Neutrophil (primary cell): Measurements from ENCODE around the gene FGD3.

ENCODE experiments used
- H3K27ac ChIP-seq: fragments of 200-600 bp; sonication (generic); 2 replicates; pipeline ENCODE4 v1.5.1; 2016; ENCODE audit warnings: mild to moderate bottlenecking, moderate library complexity
- H3K27me3 ChIP-seq: fragments of 200-600 bp; sonication (generic); 2 replicates; pipeline ENCODE4 v1.6.0; 2016; ENCODE audit warnings: mild to moderate bottlenecking
- H3K36me3 ChIP-seq: fragments of 200-600 bp; sonication (generic); 2 replicates; pipeline ENCODE4 v1.5.1; 2017
- H3K4me1 ChIP-seq, 2 experiments: fragments of 200-600 bp in 1 of 2; sonication (generic) in 1 of 2; 1 replicate in 1 of 2; 2 replicates in 1 of 2; pipeline versions ENCODE4 v1.5.1 to v1.6.1; 2013 to 2016; ENCODE audit warnings: low read depth in 1 of 2, low read length in 1 of 2, mild to moderate bottlenecking in 1 of 2, moderate library complexity in 1 of 2; ENCODE audit not compliant: control insufficient read depth in 1 of 2, insufficient read depth in 1 of 2
- H3K4me3 ChIP-seq, 2 experiments: fragments of 200-600 bp in 1 of 2; sonication (generic) in 1 of 2; 1 replicate in 1 of 2; 2 replicates in 1 of 2; pipeline ENCODE4 v1.5.1; 2013 to 2016; ENCODE audit warnings: low read depth in 1 of 2, low read length in 1 of 2, mild to moderate bottlenecking in 1 of 2, moderate library complexity in 1 of 2
- H3K9me3 ChIP-seq: fragments of 200-600 bp; sonication (generic); 2 replicates; pipeline ENCODE4 v1.5.1; 2016
- CTCF ChIP-seq: fragments of 200-600 bp; sonication (generic); IDR thresholded peaks from 2 replicates; pipeline ENCODE4 v1.5.1; 2016; ENCODE audit warnings: antibody characterized with exemption

Gene FGD3

DNA sequence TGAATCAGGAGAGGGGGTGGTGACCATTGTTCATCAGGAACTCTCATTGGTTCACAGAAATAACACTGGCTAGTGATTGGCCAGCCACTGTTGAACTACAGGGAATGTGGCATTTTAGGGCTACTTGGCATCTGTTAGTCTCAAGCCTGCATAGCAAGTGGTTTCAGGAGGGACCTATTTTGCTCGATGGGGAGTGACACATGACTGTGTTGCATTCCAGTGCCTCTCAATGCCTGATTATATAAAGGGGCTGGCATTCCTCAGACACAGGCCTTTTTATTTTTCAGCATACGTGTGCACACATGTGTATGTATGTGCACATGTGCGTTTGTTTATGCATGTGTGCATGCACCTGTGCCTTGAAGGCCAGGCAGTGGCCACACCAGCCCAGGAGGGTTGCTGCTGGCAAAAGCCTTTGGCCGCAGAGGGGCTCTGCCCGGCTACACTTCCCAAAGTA is 23.2 kb downstream of the FGD3 start:
- Histone ChIP-seq H3K27ac (peak overlapping the region; percentile 63), H3K27me3 (no peaks in the 10 kb centered on the region), H3K9me3 (no peaks in the 10 kb centered on the region), H3K4me3 (no peak overlapping the region), H3K4me1 (peaks cover 92 to 93% of the 10 kb centered on the region in 2 experiments), H3K36me3 (peaks cover 57% of the 10 kb centered on the region)
- no peak for TF ChIP-seq CTCF

DNA sequence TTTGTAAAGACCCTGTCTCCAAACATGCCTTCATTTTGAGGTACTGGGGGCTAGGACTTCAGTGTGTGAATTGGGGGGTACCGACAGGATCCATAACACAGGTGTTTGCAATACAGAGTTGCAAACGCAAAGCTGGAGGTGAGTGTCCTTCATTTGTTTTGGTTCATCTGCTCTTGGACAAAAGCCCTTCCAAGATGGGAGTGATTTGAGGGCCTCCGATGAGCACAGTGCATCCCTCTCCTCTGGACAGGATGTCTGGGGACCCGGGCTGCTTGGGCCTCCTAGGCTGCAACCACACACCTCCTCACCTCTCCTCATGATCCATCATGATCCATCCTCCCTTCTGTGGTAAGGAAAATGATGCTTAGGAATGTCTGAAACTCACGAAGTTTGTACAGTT is 23.8 kb downstream of the FGD3 start:
- Histone ChIP-seq H3K36me3 (peaks cover 61% of the 10 kb centered on the region), H3K4me3 (no peak overlapping the region), H3K4me1 (peaks cover 87 to 92% of the 10 kb centered on the region in 2 experiments), H3K9me3 (no peaks in the 10 kb centered on the region), H3K27me3 (no peaks in the 10 kb centered on the region), H3K27ac (peak overlapping the region; percentile 63)
- no peak for TF ChIP-seq CTCF

- no peaks in the 10 kb centered on the region for H3K27me3 ChIP-seq
- H3K9me3 ChIP-seq = no peaks in the 10 kb centered on the region
- peak overlapping the region; percentile 81 for H3K27ac ChIP-seq
- TF ChIP-seq CTCF = no peak
- peaks cover 84 to 92% of the 10 kb centered on the region in 2 experiments for H3K4me1 ChIP-seq
- H3K4me3 ChIP-seq = peak overlapping the region in 1 of 2 experiments; percentile 38
- H3K36me3 ChIP-seq = peaks cover 61% of the 10 kb centered on the region
Measured at GRCh38 chr9:92971776-92972175, 24.5 kb downstream of the FGD3 start.

DNA sequence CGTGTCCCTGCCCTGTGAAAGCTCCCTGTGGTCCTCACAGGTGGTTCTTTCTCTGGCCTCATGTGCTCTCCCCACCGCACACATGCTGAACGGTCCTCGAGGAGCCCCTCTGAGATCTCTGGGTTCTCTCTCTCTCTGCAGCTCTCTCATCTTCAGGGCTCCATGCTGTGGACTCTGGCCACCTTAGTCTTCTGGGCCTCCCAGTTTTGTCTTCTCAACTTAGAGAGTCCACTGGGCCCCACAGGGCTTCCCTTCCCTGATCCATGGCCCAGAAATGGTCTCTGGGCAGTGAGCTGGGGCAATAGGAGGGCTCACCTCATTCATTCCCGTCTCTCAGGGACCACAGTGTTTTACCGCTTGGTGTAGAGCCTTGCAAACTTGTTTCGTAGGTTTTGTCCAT is 26.4 kb downstream of the FGD3 start:
- peak overlapping the region; percentile 4 to 38 for H3K4me3 ChIP-seq
- peaks cover 79 to 92% of the 10 kb centered on the region in 2 experiments for H3K4me1 ChIP-seq
- peaks cover 64% of the 10 kb centered on the region for H3K36me3 ChIP-seq
- no peaks in the 10 kb centered on the region for H3K27me3 ChIP-seq
- no peaks in the 10 kb centered on the region for H3K9me3 ChIP-seq
- peak overlapping the region; percentile 81 for H3K27ac ChIP-seq
- TF ChIP-seq CTCF = no peak

GRCh38 chr9:92974161-92974661 is 26.9 kb downstream of the FGD3 start:
- peak overlapping the region; percentile 81 for H3K27ac ChIP-seq
- H3K9me3 ChIP-seq = no peaks in the 10 kb centered on the region
- H3K36me3 ChIP-seq = peaks cover 64% of the 10 kb centered on the region
- no peaks in the 10 kb centered on the region for H3K27me3 ChIP-seq
- TF ChIP-seq CTCF = no peak
- no peak overlapping the region for H3K4me3 ChIP-seq
- H3K4me1 ChIP-seq = peaks cover 78 to 92% of the 10 kb centered on the region in 2 experiments
